NCI-H526 treated with DMSO at 0.1 percent for 48 hours (cell line): ENCODE measurements around the gene UNCX.

ENCODE experiments used
- DNase-seq: peaks from one replicate; lab custom pipeline; 2025; lab: John Stamatoyannopoulos, UW

The UNCX gene

GRCh38 chr7:1243964-1244416 lies 11.3 kb downstream of the UNCX start:
- DNase-seq = no peak

- no peak for DNase-seq
Measured at GRCh38 chr7:1244700-1245523, 12.2 kb downstream of the UNCX start.

- DNase-seq = no peak
Measured at GRCh38 chr7:1245524-1246050, 12.9 kb downstream of the UNCX start.

GRCh38 chr7:1246160-1246870 lies 13.6 kb downstream of the UNCX start:
- no peak for DNase-seq

GRCh38 chr7:1246871-1247526 lies 14.3 kb downstream of the UNCX start:
- no peak for DNase-seq

- DNase-seq = no peak
Measured at GRCh38 chr7:1247527-1248041, 14.9 kb downstream of the UNCX start.

- no peak for DNase-seq
Measured at GRCh38 chr7:1248143-1248915, 15.7 kb downstream of the UNCX start.

GRCh38 chr7:1248916-1249581 lies 16.4 kb downstream of the UNCX start:
- no peak for DNase-seq

GRCh38 chr7:1249731-1250130 lies 17.1 kb downstream of the UNCX start:
- DNase-seq = no peak

- DNase-seq = no peak
Measured at GRCh38 chr7:1250901-1251300, 18.2 kb downstream of the UNCX start.

- DNase-seq = no peak
Measured at GRCh38 chr7:1251796-1252539, 19.3 kb downstream of the UNCX start.

- no peak for DNase-seq
Measured at GRCh38 chr7:1252540-1253090, 19.9 kb downstream of the UNCX start.

GRCh38 chr7:1253681-1254181 lies 21.1 kb downstream of the UNCX start:
- DNase-seq = no peak

- no peak for DNase-seq
Measured at GRCh38 chr7:1254281-1255079, 21.8 kb downstream of the UNCX start.

GRCh38 chr7:1255080-1255816 lies 22.6 kb downstream of the UNCX start:
- DNase-seq = no peak

- DNase-seq = no peak
Measured at GRCh38 chr7:1255817-1256340, 23.2 kb downstream of the UNCX start.

GRCh38 chr7:1256621-1257020 lies 23.9 kb downstream of the UNCX start:
- DNase-seq = no peak

GRCh38 chr7:1257221-1257620 lies 24.5 kb downstream of the UNCX start:
- no peak for DNase-seq
